NCI-H2107 treated with DMSO at 0.1 percent for 48 hours (cell line): ENCODE results near the gene LRFN2.

Source experiments
- DNase-seq: peaks from one replicate; lab custom pipeline; 2025; ENCODE audit not compliant: unreplicated experiment; lab: John Stamatoyannopoulos, UW

LRFN2 gene

DNA sequence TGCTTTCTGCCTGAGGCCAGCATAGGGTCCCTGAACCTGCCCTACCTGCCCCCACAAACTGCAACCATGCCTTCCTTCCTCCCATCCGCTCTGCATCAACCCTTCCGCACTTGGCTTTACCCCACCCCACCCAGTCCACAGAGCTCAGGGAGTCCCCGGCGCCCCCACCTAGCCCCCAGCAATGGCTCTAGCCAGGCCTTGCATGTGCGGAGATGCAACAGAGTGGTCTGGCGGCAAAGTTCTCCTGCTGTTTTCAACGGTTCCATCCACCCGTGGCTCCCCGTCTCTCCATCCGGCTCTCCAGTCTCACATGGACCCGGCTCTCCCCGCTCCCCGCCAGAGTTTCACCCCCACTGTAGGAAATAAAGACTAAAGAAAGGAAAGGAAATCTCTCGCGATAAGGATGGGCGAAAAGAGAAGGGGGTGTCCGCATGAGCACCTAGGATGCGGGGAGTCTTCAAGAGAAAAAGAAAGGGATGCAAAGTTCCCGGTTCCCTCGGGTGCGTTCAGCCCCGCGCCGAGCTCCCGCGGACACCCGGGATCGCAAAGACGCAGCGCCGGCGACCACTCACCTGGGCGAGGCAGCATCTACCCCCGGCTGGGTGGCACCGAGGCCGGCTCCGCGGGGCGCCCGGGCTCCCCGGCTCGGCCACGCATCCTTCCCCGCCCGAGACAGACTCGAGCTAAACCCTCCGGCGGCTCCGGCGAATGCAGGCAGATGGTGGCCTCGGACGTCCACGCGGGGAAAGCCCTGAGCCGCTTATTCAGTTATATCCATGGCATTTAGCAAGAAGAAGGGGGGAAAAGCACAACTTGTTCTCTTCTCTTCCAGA lies 579 bp downstream of the LRFN2 start:
- DNase-seq = no peak

DNA sequence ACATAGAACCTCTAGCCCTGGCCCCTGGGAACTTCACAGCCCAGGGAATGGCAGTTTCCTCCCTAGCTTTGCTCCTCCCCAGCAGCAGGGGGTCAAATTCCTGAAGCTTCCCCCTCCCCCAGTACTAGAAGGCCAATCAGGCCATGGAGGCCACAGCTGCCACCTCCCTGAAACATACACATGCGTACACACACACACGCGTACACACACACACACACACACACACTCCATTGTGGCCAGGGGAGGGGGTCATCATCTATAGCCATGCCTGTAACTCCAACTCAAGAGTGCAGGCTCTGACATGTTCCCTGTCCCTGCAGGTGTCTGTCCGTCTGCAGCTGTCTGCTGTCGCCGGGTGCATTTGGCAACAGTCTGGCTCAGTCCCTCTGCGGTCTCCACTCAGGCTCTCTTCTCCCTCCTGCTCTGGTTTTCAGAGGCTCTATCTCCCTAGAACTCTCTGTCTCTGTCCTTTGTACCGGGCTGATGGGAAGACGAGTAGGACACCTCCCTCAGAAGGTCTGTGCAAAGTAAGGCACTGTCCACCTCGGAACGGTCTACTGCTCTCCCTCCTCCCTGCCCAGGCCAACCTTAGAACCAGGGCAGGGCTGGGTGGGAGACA lies 1.4 kb downstream of the LRFN2 start:
- peak; percentile 14 for DNase-seq

DNA sequence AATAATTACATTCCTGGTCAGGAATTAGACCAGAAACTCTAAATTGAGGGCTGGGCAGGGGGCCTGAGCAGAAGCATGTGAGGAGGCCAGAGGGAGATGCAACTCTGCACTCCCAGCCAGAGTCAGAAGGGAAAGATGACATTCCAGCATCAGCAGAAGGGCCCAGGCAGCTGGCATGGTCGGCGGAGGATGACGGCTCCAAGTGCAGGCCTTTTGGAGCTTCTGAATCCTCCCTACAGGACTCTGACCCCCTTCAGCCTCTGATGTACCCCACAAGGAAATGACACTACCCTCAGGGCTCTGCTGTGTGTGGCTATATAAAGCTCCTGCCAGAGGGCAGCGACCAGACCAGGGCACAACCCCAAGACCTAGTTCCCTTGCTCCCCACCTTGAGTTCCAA lies 1.9 kb downstream of the LRFN2 start:
- DNase-seq = no peak

DNA sequence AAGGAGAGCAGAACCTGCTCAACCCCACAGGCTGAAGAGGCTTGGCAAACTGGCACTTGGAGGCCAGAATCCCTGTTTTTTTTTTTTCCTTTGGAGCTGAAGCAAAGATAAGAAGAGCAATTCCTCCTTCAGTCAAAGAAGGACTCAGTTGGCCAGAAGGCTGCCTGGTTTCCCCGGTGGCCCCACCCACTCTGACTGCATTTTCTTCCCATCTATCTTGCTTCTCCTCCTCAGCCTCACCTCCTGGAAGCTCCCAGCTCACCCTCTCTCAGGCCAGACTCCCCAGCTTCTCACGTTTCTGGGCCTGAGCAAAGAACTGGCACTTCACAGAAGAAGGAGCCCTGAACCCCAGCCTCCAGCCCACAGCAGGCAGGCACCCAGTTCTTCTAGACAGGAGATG lies 2.4 kb downstream of the LRFN2 start:
- DNase-seq = no peak

DNA sequence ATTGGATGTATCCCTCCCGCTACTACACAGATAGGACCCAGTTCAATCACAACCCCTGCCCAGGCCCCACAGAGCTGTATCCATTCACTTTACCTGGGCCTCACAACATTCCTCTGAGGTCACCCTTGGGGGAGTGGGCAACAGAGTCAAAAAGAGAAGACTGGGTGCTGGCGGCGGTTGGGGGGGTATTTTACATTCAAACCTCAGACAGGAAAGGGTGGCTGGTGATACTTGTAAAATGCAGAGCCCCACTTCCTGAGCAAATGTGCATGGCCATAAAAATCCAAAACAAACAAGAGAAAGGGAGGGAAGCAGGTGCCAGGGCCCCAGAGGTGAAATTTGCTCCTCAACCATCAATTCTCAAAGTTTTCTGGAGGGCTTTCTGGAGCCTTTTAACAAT lies 3.5 kb downstream of the LRFN2 start:
- no peak for DNase-seq

- DNase-seq = no peak
Measured at GRCh38 chr6:40582892-40583291, 4.3 kb downstream of the LRFN2 start.

- DNase-seq = no peak
Measured at GRCh38 chr6:40579101-40579500, 8.1 kb downstream of the LRFN2 start.

DNA sequence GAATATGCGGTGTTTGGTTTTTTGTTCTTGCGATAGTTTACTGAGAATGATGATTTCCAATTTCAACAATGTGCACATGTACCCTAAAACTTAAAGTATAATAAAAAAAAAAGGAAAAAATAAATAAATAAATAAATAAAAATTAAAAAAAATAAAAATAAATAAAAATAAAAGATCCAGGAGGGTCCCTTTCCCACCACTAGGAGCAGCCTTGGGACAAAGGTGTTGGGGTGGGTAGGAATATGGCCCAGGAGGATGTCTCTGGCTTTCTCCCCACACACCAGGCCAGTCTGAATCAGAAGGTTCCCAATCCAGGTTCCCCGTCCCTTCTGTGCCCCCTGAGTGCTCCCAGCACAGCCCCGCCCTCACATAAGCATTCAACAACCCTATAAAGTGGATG lies 9.5 kb downstream of the LRFN2 start:
- DNase-seq = no peak

- DNase-seq = no peak
Measured at GRCh38 chr6:40573221-40573620, 13.9 kb downstream of the LRFN2 start.

DNA sequence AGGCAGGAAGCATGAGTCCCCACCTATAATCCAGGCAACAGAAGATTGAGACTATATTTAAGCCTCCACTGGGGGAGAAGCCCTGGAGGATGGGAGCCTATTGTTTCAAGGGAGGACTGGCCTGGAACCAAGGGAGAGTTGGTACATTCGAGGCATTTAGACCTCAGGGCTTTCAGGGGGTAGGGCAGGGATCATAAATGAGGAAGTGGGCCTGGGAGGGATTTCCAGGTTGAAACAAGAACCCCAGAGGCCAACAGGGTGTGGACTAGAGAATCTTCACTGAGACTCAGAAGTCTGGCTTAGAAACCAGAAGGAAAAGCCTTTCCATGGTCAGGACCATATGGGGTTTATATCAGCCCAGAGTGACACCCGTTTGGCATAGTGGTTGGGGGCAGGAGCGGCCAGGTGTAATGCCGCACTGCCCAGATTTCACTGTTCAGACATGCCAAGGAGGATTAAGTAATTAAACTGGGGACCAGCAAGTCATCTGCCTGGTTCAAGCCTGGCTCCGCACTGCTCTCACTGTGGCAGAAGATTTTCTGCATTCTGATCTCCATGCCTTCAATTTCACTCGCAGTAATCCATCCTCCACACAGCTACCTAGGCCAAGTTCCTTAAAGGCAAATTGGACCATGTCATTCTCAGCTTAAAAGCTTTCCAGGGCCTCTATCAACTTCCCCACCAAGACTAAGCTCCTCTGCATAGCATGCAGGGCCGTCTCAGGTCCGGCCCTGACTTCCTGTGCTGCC lies 17.8 kb downstream of the LRFN2 start:
- no peak for DNase-seq

DNA sequence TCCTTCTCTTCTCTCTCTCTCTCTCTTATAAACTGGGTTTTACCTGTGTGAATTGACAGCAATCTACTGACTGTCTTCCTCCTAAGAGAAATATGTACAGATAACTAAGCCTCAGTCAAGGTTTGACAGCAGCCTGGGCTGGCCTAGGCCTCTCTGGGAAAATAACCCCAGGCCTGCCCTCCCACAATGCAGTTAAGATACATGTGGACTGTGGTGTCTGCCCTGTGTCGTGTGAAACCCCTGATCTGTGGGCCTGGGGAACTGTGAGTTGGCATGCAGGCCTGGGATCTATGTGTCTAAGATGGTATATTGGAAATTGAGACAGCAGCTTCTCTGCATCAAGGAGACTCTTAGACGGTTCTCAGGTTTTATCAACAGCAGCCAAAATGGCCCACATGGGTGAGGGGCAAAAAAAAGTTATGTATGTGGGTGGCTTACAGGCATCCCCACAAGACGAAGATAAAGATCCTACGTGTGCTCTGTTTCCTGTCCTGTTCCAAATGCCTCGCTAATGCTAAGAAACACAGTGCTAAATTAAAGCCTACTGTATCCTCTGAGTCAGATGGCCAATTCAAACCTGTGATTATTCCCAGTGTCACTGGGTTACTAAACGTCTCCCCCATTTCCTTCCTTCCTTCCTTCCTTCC lies 19.0 kb downstream of the LRFN2 start:
- DNase-seq = no peak

DNA sequence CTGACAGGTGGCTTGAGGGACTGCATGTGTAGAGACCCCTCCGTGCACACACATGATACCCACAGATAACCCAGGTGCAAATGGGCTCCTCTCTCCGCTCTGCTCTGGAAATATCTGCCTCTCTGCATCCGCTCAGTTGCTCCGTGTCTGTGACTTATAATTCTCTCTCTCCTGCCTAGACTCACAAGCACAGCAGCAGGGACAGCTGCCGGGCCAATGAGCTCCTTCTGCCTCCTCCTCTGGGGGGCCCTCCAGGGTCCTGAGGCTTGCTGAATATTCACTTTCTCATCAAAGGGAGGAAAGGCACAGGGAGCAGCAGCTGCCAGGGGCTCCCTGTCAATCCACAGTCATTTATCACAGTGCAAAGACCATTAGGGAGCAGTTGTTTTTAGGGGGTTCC lies 24.1 kb downstream of the LRFN2 start:
- DNase-seq = no peak

DNA sequence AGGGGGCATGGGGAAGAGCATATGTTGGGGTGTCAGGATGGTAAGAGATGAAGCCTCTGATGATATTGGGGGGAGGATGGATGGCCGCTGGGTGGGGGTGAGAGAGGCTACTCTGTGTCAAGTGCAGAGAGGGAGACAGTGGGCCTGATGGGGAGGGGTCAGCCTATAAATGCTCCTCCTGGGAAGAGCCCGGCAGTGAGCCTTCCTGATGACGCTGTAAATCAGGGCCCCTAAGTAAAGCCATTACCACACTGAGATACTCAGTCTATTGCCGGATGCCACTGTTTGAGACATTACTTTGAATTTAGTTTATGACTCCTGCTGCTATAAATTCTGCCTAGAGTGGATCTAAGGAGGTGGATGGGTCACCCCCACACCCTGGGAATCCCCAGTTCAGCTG lies 28.1 kb downstream of the LRFN2 start:
- no peak for DNase-seq

DNA sequence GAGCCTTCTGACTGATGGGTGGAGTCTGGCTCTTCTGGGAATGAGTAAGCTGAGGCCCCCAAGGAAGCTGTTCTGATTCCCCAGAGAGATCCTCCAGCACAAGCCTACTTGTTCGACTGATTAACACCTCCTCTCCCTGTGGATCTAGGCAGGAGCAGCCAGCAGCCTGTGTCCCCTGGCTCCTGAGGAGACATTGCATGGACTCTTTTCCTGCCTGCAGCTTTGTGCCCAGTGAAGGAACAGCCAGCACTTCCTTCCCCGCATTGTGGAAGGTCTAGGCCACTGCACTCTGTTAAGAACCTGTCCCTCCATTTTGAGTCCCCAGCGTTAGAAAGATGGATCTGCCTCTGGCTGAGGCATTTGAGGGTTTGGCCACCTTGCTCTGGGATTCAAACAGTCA lies 29.1 kb downstream of the LRFN2 start:
- DNase-seq = no peak

GRCh38 chr6:40556881-40557280 lies 30.3 kb downstream of the LRFN2 start:
- DNase-seq = no peak

DNA sequence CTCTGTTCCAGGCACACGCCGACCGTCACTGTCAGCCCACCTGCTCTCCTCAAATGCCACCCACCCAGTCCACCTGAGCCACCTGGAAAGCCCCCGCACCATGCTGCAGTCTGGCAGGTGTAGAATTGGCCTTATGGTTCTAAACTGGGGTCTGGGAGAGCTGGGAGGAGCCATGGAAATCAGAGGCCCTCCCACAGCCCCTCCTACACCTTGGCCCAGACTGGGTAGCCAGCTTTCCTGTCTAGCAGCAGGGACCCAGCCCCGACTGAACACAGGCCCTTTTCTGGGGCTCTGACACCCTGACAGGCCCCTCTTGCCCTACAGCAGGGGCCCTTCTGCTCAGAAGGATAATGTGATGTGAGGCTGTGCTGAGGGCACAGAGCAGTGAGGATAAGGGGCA lies 31.1 kb downstream of the LRFN2 start:
- no peak for DNase-seq

GRCh38 chr6:40555092-40555491 lies 32.1 kb downstream of the LRFN2 start:
- DNase-seq = no peak

DNA sequence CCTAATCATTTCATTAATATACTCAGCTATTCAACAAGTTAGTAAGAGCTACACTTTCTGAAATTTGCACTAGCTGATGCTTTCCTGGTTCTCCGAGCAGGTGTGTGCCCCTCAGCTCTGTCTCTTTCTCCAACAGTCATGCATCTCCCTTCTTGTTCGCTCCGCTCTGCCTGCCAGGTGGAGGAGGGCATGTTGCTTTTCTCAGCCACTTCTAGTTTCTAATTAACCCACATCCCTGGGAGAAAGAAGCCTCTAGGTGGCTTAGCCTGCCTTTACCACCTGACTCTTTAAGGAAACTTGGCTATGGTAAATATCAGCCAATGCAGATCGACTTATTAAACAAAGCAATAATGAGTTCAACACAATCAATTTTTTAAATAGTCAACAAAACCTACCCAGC lies 34.2 kb downstream of the LRFN2 start:
- DNase-seq = no peak

DNA sequence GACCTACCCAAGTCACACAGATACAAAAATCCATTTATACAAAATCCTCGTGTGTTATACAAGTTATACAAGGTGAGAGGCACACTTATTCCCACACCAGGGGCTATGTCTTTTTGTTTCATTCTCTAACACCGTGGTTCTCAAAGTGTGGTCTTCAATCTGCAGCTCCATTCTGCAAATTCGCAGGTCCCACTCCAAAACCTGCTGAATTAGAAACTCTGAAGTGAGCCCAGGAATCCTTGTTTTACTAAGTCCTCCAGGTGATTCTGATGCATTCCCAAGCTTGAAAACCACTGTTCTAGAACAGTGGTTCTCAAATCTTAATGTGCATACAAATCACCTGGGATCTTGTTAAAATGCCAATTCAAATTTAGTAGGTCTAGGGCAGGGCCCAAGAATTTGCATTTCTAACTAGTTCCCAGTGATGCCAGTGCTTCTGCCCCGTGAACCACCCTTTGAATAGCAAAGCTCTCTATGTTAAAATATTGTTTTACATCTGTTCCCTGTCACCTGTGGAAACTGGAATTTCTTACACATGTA lies 35.1 kb downstream of the LRFN2 start:
- no peak for DNase-seq

DNA sequence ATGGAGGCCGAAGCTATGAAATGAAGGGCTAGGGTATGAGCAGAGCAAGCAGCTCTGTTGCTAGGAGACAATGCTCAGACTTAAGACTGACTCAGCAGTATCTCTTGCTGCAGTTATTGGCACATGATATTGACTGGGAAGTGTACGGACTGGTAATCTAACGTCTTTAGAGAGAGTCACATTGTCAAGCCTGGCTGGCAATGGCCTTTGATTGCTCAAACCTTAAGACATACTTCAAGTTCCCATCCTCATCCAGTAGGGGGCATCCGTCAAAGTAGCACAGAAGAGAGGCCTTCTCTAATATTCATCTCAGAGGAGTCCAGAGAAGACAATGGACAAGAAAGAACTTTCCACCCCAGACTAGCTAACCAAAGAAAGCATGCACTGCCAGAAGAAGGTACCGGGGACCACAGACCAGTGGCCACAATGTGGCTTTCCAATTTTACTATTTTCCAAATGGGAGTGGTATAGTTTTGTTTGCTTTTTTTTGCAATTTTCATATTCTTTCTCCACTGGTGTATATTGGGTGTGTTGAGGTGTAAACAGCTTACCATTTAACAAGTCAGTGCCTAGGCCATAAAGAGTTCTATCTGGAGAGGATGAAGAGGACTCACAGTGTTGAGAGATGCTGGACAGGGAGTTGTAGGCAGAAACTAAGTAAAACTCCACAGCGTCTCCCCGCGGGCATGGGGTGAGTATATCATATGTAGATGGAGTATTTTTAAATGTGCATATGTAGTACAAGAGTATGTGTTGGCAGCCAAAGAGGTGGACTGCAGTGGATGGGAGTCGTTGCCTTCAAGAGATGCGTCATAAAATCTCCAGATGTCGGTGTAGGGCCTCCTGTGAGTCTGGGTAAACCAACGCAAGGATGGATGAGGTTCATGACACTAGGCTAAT lies 36.7 kb downstream of the LRFN2 start:
- DNase-seq = no peak
